SK-N-SH treated with all-trans-retinoic acid at 6 μM for 48 hours (cell line): ENCODE measurements around the gene WBP2.

Experiments
- ATAC-seq: fragments of 200-7000 bp; cut with Tn5 transposase; 3 replicates; pipeline ENCODE4 v1.9.1; 2020; ENCODE audit warnings: mild to moderate bottlenecking, moderate library complexity
- ARNTL ChIP-seq: fragments of 450-650 bp; formaldehyde crosslinking; IDR thresholded peaks from 2 replicates; pipeline ENCODE4 v1.5.0; 2020; ENCODE audit warnings: low read depth, mild to moderate bottlenecking, moderate library complexity, borderline replicate concordance
- BACH2 ChIP-seq: fragments of 250-450 bp; sonication (Bioruptor Pico); IDR thresholded peaks from 2 replicates; pipeline ENCODE4 v1.9.0; 2021; ENCODE audit warnings: mild to moderate bottlenecking, borderline replicate concordance
- CSDC2 ChIP-seq: fragments of 250-450 bp; sonication (Bioruptor Pico); IDR thresholded peaks from 2 replicates; pipeline ENCODE4 v1.5.0; 2020; ENCODE audit warnings: mild to moderate bottlenecking, moderate library complexity
- ESRRG ChIP-seq: fragments of 250-450 bp; sonication (Bioruptor Pico); IDR thresholded peaks from 2 replicates; pipeline ENCODE4 v1.6.1; 2021; ENCODE audit warnings: mild to moderate bottlenecking
- GLIS3 ChIP-seq: fragments of 250-450 bp; sonication (Bioruptor Pico); IDR thresholded peaks from 2 replicates; pipeline ENCODE4 v1.5.0; 2020; ENCODE audit warnings: mild to moderate bottlenecking, moderate library complexity
- ISL1 ChIP-seq: fragments of 250-450 bp; sonication (Bioruptor Pico); IDR thresholded peaks from 2 replicates; pipeline ENCODE4 v2.1.2; 2022; ENCODE audit warnings: mild to moderate bottlenecking, moderate library complexity
- OSR1 ChIP-seq: fragments of 250-450 bp; sonication (Bioruptor Pico); IDR thresholded peaks from 2 replicates; pipeline ENCODE4 v1.8.0; 2022; ENCODE audit warnings: moderate library complexity, mild to moderate bottlenecking, inconsistent platforms
- PPARA ChIP-seq: fragments of 250-450 bp; sonication (Bioruptor Pico); IDR thresholded peaks from 2 replicates; pipeline ENCODE4 v1.5.0; 2020; ENCODE audit warnings: mild to moderate bottlenecking, borderline replicate concordance
- RARB ChIP-seq: fragments of 250-450 bp; sonication (Bioruptor Pico); IDR thresholded peaks from 2 replicates; pipeline ENCODE4 v1.8.0; 2021; ENCODE audit warnings: mild to moderate bottlenecking, moderate library complexity
- SNAI2 ChIP-seq: fragments of 250-450 bp; sonication (Bioruptor Pico); IDR thresholded peaks from 2 replicates; pipeline ENCODE4 v1.5.0; 2020; ENCODE audit warnings: mild to moderate bottlenecking, moderate library complexity
- TCF4 ChIP-seq: fragments of 250-450 bp; sonication (Bioruptor Pico); IDR thresholded peaks from 2 replicates; pipeline ENCODE4 v1.8.0; 2021; ENCODE audit warnings: mild to moderate bottlenecking, moderate library complexity, borderline replicate concordance
- TOX ChIP-seq: fragments of 250-450 bp; sonication (Bioruptor Pico); IDR thresholded peaks from 2 replicates; pipeline ENCODE4 v1.8.0; 2021; ENCODE audit warnings: mild to moderate bottlenecking, moderate library complexity, borderline replicate concordance
- ZC3H10 ChIP-seq: fragments of 250-450 bp; sonication (Bioruptor Pico); IDR thresholded peaks from 2 replicates; pipeline ENCODE4 v1.5.1; 2021; ENCODE audit warnings: mild to moderate bottlenecking, moderate library complexity
- ZFP3 ChIP-seq: fragments of 250-450 bp; sonication (Bioruptor Pico); IDR thresholded peaks from 2 replicates; pipeline ENCODE4 v1.5.0; 2020; ENCODE audit warnings: mild to moderate bottlenecking, moderate library complexity
- ZNF565 ChIP-seq: fragments of 450-650 bp; formaldehyde crosslinking; conservative IDR thresholded peaks from 2 replicates; pipeline ENCODE4 v1.5.0; 2020; ENCODE audit warnings: low read depth, mild to moderate bottlenecking, moderate library complexity
- ZNF70 ChIP-seq: fragments of 450-650 bp; formaldehyde crosslinking; IDR thresholded peaks from 2 replicates; pipeline ENCODE4 v1.5.0; 2020; ENCODE audit warnings: mild to moderate bottlenecking, moderate library complexity
- ZNF8 ChIP-seq: fragments of 450-650 bp; formaldehyde crosslinking; IDR thresholded peaks from 2 replicates; pipeline ENCODE4 v1.5.0; 2020; ENCODE audit warnings: mild to moderate bottlenecking, moderate library complexity
- TF ChIP-seq, protein P1 (sequence below): fragments of 250-450 bp; sonication (Bioruptor Pico); IDR thresholded peaks from 2 replicates; pipeline ENCODE4 v1.8.0; 2020; ENCODE audit warnings: mild to moderate bottlenecking, moderate library complexity, borderline replicate concordance
- TF ChIP-seq, protein P2 (sequence below): fragments of 250-450 bp; sonication (Bioruptor Pico); IDR thresholded peaks from 2 replicates; pipeline ENCODE4 v1.5.0; 2020; ENCODE audit warnings: mild to moderate bottlenecking, moderate library complexity
- TF ChIP-seq, protein P3 (sequence below): fragments of 250-450 bp; sonication (Bioruptor Pico); IDR thresholded peaks from 2 replicates; pipeline ENCODE4 v1.5.1; 2021; ENCODE audit warnings: mild to moderate bottlenecking, moderate library complexity
- TF ChIP-seq, protein P4 (sequence below): fragments of 250-450 bp; sonication (Bioruptor Pico); IDR thresholded peaks from 2 replicates; pipeline ENCODE4 v1.5.1; 2020; ENCODE audit warnings: low read depth, mild to moderate bottlenecking, moderate library complexity

The WBP2 gene

DNA sequence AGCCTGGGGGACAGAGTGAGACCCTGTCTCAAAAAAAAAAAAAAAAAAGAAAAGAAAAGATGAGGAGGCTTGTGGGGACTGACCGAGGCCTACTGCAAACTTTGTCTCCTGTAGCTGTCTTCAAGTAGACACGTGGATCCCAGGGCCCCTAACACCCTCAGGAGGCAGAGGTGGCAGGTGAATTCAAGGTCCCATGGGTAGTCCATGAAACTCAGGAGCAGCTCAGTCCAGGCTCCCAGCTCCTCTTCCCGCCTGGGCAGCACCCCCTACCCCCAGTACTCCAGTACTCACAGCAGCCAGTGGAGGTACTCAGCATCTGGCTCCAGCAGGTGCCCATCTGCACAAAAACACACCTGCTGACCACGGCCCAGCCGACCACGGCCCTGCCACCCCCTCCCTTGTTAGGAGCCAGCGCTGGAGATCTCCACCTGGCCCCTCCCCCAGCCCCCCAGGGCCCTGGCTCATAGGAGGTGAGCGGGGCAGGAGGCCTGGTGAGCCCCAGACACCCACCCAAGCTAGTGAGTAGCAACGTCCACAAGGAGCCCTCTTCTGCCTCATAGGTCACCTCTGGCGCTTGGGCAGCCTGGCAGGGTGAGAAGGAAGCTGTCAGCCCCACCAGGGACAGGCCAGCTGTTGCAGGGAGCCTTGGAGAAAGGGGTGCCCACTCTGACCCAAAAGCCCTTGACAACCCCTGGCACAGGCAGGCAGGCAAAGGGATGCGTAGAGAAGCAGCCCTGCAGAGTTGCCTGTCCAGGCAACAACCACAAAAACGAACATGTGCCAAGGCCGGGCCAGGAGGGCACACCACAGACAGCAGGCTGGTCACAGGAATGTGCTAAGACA is 45.8 kb upstream of the WBP2 start (continued):
- TF ChIP-seq ZNF565 (CRISPR knock-in tag) (no peak), ZNF70 (CRISPR knock-in tag) (no peak), PPARA (no peak), ARNTL (CRISPR knock-in tag) (no peak)

DNA sequence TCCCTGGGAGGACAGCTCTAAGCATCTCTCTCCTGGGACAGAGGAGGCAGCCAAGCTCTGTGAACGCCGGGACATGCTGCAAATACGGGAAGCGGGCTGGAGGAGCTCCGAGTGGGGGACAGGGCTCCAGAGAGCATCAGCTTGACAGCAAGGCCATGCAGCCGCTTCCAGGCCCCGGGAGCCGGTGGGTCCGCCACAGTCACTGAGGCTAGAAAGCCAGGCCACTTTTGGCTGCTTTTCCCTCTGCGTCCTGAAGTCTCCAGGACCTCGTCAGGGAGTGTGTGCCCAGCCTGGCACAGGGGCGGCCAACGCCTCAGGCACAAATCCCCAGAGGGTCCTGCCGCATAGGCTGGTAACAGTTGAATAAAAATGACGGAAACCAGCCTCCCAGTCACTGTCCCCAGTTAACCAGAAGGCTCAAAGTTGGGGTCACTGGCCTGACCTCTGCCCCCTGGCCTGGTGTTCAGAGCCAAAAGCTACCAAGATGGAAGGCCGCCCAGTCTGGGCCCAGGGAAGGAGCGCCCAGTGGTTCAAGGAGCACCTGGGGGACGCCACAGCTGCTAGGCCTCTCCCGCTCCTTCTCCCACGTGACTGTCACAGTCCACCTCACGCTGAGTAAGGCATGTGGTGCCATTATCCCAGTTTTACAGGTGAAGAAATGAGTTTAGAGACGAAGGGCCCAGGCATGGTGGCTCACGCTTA is 44.8 kb upstream of the WBP2 start:
- ATAC-seq: no peak
- TF ChIP-seq TCF4 (CRISPR knock-in tag) (no peak), GLIS3 (CRISPR knock-in tag) (no peak), SNAI2 (CRISPR knock-in tag) (no peak), ISL1 (no peak), ZFP3 (CRISPR knock-in tag) (no peak), ZNF8 (no peak), ESRRG (CRISPR knock-in tag) (no peak), ZC3H10 (CRISPR knock-in tag) (no peak)
- TF ChIP-seq, protein P1, sequence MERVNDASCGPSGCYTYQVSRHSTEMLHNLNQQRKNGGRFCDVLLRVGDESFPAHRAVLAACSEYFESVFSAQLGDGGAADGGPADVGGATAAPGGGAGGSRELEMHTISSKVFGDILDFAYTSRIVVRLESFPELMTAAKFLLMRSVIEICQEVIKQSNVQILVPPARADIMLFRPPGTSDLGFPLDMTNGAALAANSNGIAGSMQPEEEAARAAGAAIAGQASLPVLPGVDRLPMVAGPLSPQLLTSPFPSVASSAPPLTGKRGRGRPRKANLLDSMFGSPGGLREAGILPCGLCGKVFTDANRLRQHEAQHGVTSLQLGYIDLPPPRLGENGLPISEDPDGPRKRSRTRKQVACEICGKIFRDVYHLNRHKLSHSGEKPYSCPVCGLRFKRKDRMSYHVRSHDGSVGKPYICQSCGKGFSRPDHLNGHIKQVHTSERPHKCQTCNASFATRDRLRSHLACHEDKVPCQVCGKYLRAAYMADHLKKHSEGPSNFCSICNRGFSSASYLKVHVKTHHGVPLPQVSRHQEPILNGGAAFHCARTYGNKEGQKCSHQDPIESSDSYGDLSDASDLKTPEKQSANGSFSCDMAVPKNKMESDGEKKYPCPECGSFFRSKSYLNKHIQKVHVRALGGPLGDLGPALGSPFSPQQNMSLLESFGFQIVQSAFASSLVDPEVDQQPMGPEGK: no peak

DNA sequence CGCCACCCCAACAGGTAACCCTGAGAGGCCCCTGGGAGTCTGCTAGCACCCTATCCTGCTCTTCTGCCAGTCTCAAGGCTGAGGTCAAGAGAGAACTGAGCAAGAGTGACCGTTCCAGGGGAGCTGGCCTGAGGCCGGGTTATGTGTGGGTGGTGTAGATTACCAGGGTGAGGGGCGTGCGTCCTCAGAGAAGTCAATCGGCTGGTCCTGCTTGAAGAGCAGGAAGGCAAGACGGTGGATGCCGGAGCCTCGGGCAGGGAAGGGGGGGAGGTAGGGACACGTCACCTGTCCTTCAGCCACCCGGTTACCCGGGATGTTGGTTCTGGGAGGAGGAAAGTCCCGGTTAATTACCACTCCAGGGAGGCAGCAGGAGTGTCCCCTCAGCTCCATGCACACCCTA is 44.2 kb upstream of the WBP2 start:
- no peak for ATAC-seq
- TF ChIP-seq GLIS3 (CRISPR knock-in tag) (no peak), TOX (no peak), OSR1 (no peak), BACH2 (CRISPR knock-in tag) (no peak), RARB (CRISPR knock-in tag) (no peak), ZC3H10 (CRISPR knock-in tag) (no peak), CSDC2 (CRISPR knock-in tag) (no peak), PPARA (no peak), ZFP3 (CRISPR knock-in tag) (no peak), TCF4 (CRISPR knock-in tag) (no peak), SNAI2 (CRISPR knock-in tag) (no peak)
- TF ChIP-seq, protein P2, sequence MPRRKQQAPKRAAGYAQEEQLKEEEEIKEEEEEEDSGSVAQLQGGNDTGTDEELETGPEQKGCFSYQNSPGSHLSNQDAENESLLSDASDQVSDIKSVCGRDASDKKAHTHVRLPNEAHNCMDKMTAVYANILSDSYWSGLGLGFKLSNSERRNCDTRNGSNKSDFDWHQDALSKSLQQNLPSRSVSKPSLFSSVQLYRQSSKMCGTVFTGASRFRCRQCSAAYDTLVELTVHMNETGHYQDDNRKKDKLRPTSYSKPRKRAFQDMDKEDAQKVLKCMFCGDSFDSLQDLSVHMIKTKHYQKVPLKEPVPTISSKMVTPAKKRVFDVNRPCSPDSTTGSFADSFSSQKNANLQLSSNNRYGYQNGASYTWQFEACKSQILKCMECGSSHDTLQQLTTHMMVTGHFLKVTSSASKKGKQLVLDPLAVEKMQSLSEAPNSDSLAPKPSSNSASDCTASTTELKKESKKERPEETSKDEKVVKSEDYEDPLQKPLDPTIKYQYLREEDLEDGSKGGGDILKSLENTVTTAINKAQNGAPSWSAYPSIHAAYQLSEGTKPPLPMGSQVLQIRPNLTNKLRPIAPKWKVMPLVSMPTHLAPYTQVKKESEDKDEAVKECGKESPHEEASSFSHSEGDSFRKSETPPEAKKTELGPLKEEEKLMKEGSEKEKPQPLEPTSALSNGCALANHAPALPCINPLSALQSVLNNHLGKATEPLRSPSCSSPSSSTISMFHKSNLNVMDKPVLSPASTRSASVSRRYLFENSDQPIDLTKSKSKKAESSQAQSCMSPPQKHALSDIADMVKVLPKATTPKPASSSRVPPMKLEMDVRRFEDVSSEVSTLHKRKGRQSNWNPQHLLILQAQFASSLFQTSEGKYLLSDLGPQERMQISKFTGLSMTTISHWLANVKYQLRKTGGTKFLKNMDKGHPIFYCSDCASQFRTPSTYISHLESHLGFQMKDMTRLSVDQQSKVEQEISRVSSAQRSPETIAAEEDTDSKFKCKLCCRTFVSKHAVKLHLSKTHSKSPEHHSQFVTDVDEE: no peak
- TF ChIP-seq, protein P3, sequence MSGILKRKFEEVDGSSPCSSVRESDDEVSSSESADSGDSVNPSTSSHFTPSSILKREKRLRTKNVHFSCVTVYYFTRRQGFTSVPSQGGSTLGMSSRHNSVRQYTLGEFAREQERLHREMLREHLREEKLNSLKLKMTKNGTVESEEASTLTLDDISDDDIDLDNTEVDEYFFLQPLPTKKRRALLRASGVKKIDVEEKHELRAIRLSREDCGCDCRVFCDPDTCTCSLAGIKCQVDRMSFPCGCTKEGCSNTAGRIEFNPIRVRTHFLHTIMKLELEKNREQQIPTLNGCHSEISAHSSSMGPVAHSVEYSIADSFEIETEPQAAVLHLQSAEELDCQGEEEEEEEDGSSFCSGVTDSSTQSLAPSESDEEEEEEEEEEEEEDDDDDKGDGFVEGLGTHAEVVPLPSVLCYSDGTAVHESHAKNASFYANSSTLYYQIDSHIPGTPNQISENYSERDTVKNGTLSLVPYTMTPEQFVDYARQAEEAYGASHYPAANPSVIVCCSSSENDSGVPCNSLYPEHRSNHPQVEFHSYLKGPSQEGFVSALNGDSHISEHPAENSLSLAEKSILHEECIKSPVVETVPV: no peak
- TF ChIP-seq, protein P4, sequence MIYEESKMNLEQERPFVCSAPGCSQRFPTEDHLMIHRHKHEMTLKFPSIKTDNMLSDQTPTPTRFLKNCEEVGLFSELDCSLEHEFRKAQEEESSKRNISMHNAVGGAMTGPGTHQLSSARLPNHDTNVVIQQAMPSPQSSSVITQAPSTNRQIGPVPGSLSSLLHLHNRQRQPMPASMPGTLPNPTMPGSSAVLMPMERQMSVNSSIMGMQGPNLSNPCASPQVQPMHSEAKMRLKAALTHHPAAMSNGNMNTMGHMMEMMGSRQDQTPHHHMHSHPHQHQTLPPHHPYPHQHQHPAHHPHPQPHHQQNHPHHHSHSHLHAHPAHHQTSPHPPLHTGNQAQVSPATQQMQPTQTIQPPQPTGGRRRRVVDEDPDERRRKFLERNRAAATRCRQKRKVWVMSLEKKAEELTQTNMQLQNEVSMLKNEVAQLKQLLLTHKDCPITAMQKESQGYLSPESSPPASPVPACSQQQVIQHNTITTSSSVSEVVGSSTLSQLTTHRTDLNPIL (CRISPR knock-in tag): no peak
- TF ChIP-seq, all 23 proteins: peak for 0

DNA sequence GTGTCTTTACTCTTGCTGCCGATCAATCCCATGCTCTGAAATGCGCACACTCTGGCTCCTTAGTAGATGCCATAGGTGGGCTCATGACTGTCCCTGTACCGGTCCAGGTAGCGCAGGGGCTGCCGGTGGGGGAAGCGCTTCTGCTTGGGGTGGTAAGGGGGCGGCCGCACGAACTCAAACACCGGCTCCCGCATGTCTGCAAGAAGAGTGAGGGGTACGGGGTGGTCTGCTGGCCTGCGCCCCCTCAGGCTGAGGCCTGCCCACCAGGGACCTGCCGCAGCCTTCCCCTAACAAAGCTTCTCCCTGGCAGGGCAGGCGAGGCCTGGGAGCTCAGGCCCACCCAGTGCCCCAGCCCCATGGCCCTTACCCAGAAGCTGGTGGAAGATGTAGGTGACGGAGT is 43.7 kb upstream of the WBP2 start:
- TF ChIP-seq ARNTL (CRISPR knock-in tag): no peak
- TF ChIP-seq ISL1: no peak
- TF ChIP-seq ZNF565 (CRISPR knock-in tag): no peak
- no peak for ATAC-seq
